Body of pancreas (tissue), 4 donors: Measurements from ENCODE around the gene HOXC5. TPM values are rescaled to one million over a fixed set of nuclear protein-coding genes. Genes with fewer than 3 reads are reported as not detected.

Experiments used
- ATAC-seq: fragments of 150-250 bp; one replicate; pipeline ENCODE4 v1.9.1; 2016
- DNase-seq, 4 donors: peaks; one replicate each; pipeline ENCODE4 v3.0.0-alpha.2; 2019
- H3K27ac ChIP-seq, 4 donors: fragments of 200-600 bp; sonication (generic); 1 replicate in 3 of 4; 2 replicates in 1 of 4; pipeline versions ENCODE4 v1.5.1 to v1.6.1; 2016 to 2019; ENCODE audit warnings: mild to moderate bottlenecking in 1 of 4, mixed read lengths in 1 of 4, moderate library complexity in 1 of 4
- H3K27me3 ChIP-seq, 2 donors: fragments of 200-600 bp; sonication (generic); one replicate each; pipeline ENCODE4 v1.6.0; 2016; ENCODE audit warnings: mild to moderate bottlenecking in 1 of 2
- H3K36me3 ChIP-seq, 2 donors: fragments of 200-600 bp; sonication (generic); replicated peaks in 1 of 2; 2 replicates each; pipeline ENCODE4 v1.5.1; 2016; ENCODE audit warnings: low read depth in 2 of 2; ENCODE audit not compliant: insufficient read depth in 1 of 2
- H3K4me1 ChIP-seq: fragments of 200-600 bp; sonication (generic); one replicate; pipeline ENCODE4 v1.6.0; 2016
- H3K4me3 ChIP-seq, 2 donors: fragments of 200-600 bp; sonication (generic); 1 replicate in 1 of 2; 2 replicates in 1 of 2; pipeline ENCODE4 v1.5.1; 2016 to 2019
- H3K9me3 ChIP-seq, 3 donors: fragments of 200-600 bp; sonication (generic); 1 replicate in 2 of 3; 2 replicates in 1 of 3; pipeline ENCODE4 v1.5.1; 2016
- POLR2A ChIP-seq, 3 donors: fragments of 450-650 bp; IDR thresholded peaks; one replicate each; pipeline ENCODE4 v1.6.1; 2016; ENCODE audit warnings: antibody characterized with exemption in 3 of 3, mild to moderate bottlenecking in 2 of 3
- WGBS, 2 donors: methylation state at CpG; one replicate each; pipeline ENCODE4 v1.1.5; 2017; 5-methylcytosine and 5-hydroxymethylcytosine counted together
- intact Hi-C: fragments of 100-400 bp; cut with DNase I; formaldehyde crosslinking; loops from one replicate; pipeline ENCODE4 v1.15.1; 2023
- total RNA-seq, 2 donors: library from RNA; depleted of rRNA; stranded (reverse); fragments of >200 nt; gene quantifications; one replicate each; pipeline ENCODE4 v1.1.0, GENCODE V29; 2016
- TF ChIP-seq, protein P1 (sequence below), 7 experiments: fragments of 450-650 bp in 4 of 7; fragments of 200-600 bp in 3 of 7; sonication (generic) in 3 of 7; IDR thresholded peaks; one replicate each; pipeline ENCODE4 v1.5.1; 2016 to 2019; ENCODE audit warnings: antibody characterized with exemption in 7 of 7

Gene HOXC5
- total RNA-seq, 2 donors from 2014 or later: not detected

DNA sequence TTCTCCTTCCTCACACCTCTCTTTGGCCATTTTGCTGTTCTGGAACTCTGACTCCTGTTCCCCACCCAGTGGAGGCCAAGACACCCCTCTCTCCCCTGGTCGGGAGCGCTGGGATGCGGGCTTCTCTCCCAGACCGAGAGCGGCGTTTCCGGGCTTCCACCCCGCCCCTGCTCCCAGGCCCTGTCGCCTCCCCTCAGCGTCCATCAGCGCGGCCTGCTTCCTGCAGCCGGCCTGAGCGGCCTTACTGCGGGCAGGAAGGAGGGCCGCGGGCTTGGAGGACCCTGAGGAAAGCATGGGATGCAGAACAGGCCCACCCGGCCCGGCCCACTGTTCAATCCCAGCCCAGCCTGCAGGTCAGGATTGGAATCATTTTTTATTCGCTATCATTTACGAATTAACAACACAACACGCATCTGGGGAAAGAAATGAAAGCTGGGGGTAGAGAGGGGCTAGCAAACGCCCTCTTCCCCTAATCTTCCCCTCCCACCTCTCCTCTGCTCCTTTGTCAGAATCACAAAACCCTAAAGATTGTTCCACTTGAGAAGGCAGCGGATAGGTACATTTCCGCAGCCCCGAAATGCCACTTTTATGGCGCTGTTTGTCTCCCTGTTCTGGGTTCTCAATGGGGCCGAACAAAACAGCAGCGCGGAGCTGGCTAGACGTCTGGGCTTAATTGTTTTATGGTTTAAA lies 27.9 kb upstream of the HOXC5 start:
- no peaks in the 10 kb centered on the region for H3K36me3 ChIP-seq
- intact Hi-C loops: loop anchor here (5.0 kb wide), 1 partner anchor 197 kb away; no protein-coding TSS in a partner anchor
- ATAC-seq (no peak), DNase-seq (no peak)
- H3K27ac ChIP-seq: no peak overlapping the region
- TF ChIP-seq POLR2A (IDR thresholded peaks at IDR 0.05): no peak
- peaks cover 6 to 73% of the 10 kb centered on the region in 2 donors for H3K27me3 ChIP-seq
- H3K4me1 ChIP-seq: peaks cover 25% of the 10 kb centered on the region
- no peaks in the 10 kb centered on the region for H3K9me3 ChIP-seq
- WGBS, 2 donors: 10 to 15% methylated on average over 29 to 31 of the region's 31 CpGs
- no peak overlapping the region for H3K4me3 ChIP-seq

DNA sequence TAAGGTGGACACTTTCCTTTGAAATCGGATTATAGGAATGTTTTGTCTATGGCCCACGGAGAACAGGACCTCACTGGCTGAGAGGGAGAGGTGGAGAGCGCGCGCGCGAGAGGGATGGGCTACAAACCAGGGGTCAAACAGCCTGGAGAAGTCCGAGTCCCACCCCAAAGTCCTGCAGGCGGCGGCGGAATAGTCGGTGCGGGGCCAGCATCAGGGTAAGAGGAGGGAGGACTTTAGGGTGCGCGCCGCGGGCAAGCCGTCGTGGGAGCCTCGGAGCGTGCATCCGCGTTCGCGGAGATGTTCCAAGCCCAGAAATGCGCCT lies 27.4 kb upstream of the HOXC5 start:
- Histone ChIP-seq H3K36me3 (no peaks in the 10 kb centered on the region), H3K27ac (no peak overlapping the region), H3K4me3 (no peak overlapping the region), H3K27me3 (peaks cover 1 to 73% of the 10 kb centered on the region in 2 donors), H3K4me1 (peaks cover 20% of the 10 kb centered on the region), H3K9me3 (no peaks in the 10 kb centered on the region)
- intact Hi-C loops: no loop called here
- DNase-seq: no peak
- no peak for ATAC-seq
- TF ChIP-seq POLR2A (IDR thresholded peaks at IDR 0.05): no peak
- TF ChIP-seq, protein P1, sequence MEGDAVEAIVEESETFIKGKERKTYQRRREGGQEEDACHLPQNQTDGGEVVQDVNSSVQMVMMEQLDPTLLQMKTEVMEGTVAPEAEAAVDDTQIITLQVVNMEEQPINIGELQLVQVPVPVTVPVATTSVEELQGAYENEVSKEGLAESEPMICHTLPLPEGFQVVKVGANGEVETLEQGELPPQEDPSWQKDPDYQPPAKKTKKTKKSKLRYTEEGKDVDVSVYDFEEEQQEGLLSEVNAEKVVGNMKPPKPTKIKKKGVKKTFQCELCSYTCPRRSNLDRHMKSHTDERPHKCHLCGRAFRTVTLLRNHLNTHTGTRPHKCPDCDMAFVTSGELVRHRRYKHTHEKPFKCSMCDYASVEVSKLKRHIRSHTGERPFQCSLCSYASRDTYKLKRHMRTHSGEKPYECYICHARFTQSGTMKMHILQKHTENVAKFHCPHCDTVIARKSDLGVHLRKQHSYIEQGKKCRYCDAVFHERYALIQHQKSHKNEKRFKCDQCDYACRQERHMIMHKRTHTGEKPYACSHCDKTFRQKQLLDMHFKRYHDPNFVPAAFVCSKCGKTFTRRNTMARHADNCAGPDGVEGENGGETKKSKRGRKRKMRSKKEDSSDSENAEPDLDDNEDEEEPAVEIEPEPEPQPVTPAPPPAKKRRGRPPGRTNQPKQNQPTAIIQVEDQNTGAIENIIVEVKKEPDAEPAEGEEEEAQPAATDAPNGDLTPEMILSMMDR (IDR thresholded peaks at IDR 0.05): no peak
- 2 to 13% methylated on average over 20 to 26 of the region's 26 CpGs for WGBS, 2 donors

- no peaks in the 10 kb centered on the region for H3K36me3 ChIP-seq
- H3K27ac ChIP-seq: no peak overlapping the region
- no peak overlapping the region for H3K4me3 ChIP-seq
- H3K27me3 ChIP-seq: peaks cover 0 to 72% of the 10 kb centered on the region in 2 donors
- peak; percentile 86 to 93 (median 90) for DNase-seq
- 3 to 4% methylated on average over 30 to 39 of the region's 39 CpGs for WGBS, 2 donors
- H3K9me3 ChIP-seq: no peaks in the 10 kb centered on the region
- ATAC-seq: peak; percentile 83
- H3K4me1 ChIP-seq: peaks cover 17% of the 10 kb centered on the region
- TF ChIP-seq, protein P1 (IDR thresholded peaks at IDR 0.05): peak; percentile 88 to 97 (median 95)
- no peak for TF ChIP-seq POLR2A (IDR thresholded peaks at IDR 0.05)
- intact Hi-C loops: no loop called here
Measured at GRCh38 chr12:54005853-54006558, 26.8 kb upstream of the HOXC5 start.

DNA sequence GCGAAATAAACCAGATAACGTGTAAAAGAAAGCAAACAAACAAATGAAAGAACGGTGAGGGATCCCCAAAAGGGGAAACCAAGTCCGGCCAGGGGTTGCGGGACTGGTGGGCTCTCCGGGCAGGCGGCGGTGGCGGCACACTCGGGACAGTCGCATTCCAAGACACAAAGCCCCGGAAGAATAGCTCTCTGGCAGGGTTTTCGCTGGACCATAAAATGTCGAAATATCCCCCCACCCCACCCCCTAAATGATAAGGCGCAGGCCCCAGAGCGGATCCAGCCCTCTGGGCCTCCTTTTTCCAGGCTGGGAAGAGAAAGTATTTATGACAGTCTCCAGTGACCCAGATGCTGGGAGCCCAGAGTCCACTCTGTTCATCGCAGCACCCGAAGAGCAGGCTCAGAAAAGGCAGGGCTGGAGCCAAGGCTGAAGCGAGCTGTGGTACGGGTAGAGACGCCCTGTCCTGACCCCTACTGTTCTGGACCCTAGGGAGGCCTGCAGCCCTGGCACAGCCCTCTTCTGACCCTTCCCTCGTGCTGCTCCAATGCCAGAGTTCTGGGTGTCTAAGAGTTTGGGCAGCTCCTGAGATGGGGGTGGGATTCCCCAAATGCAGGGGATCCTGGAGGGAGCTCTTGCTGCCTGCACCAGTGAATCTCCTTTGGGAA lies 26.2 kb upstream of the HOXC5 start:
- Histone ChIP-seq H3K9me3 (no peaks in the 10 kb centered on the region), H3K4me1 (peaks cover 17% of the 10 kb centered on the region), H3K36me3 (no peaks in the 10 kb centered on the region), H3K27ac (no peak overlapping the region), H3K4me3 (no peak overlapping the region), H3K27me3 (peaks cover 0 to 72% of the 10 kb centered on the region in 2 donors)
- intact Hi-C loops: no loop called here
- no peak for TF ChIP-seq POLR2A (IDR thresholded peaks at IDR 0.05)
- TF ChIP-seq, protein P1 (IDR thresholded peaks at IDR 0.05): no peak
- 30 to 33% methylated on average over 22 of the region's 22 CpGs for WGBS, 2 donors
- no peak for DNase-seq
- ATAC-seq: no peak

DNA sequence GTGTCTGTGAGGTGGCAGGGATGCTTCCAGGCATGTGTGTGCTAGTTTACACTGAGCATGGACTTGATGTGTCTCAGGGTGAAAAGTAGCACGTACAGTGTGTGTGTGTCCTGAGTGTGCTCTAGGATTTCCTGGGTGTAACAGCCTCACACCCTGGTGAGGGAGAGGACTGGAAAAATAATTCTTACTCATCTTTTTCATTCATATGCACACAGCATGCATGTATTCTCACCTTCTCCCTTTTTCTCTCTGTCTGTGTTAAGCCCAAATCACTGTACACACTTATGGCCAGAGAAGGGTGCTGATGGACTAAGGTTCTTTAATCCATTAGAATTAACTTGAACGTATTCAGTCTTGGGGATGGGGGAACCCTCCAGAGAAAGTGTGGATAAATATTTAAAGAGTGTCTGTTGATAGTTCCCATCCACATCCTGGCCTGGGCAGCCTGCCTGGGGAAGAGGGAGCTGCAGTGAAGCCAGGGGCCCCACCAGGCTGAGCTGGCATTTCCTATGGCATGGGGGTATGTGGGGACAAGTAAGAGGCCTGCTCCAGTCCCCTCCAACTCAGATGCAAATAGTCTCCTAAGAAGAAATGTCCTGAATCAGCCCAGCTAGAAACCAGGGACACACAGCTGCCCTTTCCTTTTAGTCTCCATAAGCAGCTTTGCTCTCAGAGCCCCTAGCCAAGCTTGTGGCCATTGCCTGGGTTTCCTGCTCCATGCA lies 25.2 kb upstream of the HOXC5 start:
- intact Hi-C loops: no loop called here
- H3K27ac ChIP-seq: no peak overlapping the region

More for the DNA sequence above, 25.2 kb upstream of the HOXC5 start:
- ATAC-seq (no peak), DNase-seq (no peak)
- Histone ChIP-seq H3K36me3 (no peaks in the 10 kb centered on the region), H3K27me3 (peaks cover 0 to 68% of the 10 kb centered on the region in 2 donors), H3K4me3 (no peak overlapping the region), H3K4me1 (peaks cover 17% of the 10 kb centered on the region), H3K9me3 (no peaks in the 10 kb centered on the region)
- WGBS, 2 donors: 59 to 66% methylated on average over 2 of the region's 2 CpGs
- TF ChIP-seq POLR2A (IDR thresholded peaks at IDR 0.05): no peak
- TF ChIP-seq, protein P1 (IDR thresholded peaks at IDR 0.05): no peak
